Measurements from ENCODE around the gene LRRN4.

The LRRN4 gene

DNA sequence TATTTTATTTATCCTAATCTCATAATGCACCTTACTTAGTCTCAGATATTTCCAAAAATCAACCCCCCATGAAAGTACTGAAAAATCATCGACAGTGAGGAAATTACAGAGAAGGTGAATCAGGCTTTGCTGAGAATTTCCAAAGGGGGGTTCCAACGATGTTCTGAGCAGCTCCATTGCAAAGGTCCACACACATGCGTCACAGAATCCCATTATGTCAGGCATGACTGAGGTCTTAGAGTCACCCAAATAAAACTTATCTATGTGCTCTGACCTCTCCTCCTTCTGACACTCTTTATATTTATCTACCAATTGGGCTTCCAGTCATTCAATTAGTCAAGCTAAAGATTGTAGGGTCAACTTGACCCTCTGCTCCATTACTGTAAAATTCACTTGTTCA, 12.7 kb upstream of the LRRN4 start:
- DNase-seq (ENCODE audit: low read depth): no peak
- TF ChIP-seq, protein P1, sequence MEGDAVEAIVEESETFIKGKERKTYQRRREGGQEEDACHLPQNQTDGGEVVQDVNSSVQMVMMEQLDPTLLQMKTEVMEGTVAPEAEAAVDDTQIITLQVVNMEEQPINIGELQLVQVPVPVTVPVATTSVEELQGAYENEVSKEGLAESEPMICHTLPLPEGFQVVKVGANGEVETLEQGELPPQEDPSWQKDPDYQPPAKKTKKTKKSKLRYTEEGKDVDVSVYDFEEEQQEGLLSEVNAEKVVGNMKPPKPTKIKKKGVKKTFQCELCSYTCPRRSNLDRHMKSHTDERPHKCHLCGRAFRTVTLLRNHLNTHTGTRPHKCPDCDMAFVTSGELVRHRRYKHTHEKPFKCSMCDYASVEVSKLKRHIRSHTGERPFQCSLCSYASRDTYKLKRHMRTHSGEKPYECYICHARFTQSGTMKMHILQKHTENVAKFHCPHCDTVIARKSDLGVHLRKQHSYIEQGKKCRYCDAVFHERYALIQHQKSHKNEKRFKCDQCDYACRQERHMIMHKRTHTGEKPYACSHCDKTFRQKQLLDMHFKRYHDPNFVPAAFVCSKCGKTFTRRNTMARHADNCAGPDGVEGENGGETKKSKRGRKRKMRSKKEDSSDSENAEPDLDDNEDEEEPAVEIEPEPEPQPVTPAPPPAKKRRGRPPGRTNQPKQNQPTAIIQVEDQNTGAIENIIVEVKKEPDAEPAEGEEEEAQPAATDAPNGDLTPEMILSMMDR (IDR thresholded peaks at IDR 0.05; ENCODE audit: insufficient read depth, low read depth, low read length, missing control alignments): no peak
- no peak overlapping the region for H3K4me3 ChIP-seq (ENCODE audit: low read length)

DNA sequence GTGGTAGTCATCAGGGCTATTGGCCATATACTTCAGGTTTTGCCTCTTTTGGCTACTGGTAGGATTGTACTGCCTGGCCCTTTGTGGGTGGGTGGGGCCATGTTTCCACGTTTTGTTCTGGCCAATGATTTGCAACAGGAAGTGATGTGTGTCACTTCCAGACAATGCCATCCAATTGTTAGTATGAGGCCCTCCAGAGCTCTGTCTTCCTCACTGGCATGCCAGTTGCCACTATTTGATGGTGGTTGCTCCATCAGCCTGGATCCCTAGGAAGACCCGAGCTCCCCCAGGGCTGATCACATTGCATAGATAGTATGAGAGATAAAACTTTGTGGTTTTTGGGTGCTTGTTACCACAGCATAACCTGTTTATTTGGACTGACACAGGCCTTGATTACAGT, 7.7 kb upstream of the LRRN4 start:
- H3K4me3 ChIP-seq (ENCODE audit: low read length): no peak overlapping the region
- no peak for DNase-seq (ENCODE audit: low read depth)
- TF ChIP-seq, protein P1 (IDR thresholded peaks at IDR 0.05; ENCODE audit: insufficient read depth, low read depth, low read length, missing control alignments): no peak

DNA sequence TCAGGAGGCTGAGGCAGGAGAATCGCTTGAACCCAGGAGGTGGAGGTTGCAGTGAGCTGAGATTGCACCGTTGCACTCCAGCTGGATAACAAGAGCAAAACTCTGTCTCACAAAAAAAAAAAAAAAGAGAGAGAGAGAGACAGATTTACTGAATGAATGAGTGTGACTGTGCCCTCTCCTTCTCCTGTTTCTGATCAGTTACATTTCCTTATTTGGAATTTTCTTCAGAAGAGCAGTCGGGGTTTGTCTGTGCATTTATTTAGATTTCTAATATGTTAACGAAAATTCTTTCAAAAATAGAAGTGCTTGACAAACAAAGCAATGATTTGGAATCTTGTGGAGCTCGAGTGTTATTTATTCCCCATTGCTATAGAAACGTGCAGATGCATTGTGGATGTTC, 6.4 kb upstream of the LRRN4 start:
- TF ChIP-seq, protein P1 (IDR thresholded peaks at IDR 0.05; ENCODE audit: insufficient read depth, low read depth, low read length, missing control alignments): no peak
- H3K4me3 ChIP-seq (ENCODE audit: low read length): no peak overlapping the region
- no peak for DNase-seq (ENCODE audit: low read depth)

DNA sequence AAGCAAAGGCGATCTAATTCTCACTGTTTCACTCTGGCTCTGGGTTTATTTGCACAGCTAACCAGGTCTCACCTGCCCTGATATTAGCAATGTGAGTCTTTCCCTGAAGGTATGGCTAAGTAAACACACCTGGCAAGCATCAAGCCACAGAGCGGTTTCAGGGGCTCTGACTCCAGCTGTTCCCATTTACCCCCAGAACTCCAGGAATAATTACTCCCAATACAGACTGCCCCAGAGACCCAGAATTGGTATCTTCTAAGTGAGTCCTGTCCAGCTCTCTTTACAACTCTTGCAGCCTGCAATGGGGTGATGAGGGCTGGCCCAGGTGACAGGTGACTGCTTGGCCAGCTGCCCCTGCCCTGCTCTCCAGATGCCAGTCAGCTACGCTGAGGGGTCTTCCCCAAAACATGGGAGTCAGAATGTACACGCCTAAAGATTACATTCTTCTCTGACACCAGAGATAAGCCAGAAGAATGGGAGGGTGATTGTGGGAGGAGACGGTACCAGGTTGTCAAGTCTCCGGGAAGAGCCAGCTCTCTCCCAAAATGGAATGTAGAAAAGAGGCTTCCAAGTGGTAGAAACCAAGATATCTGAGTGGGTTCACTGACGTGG, 4.9 kb upstream of the LRRN4 start:
- no peak for DNase-seq (ENCODE audit: low read depth)
- H3K4me3 ChIP-seq (ENCODE audit: low read length): no peak overlapping the region
- TF ChIP-seq, protein P1 (IDR thresholded peaks at IDR 0.05; ENCODE audit: insufficient read depth, low read depth, low read length, missing control alignments): no peak

DNA sequence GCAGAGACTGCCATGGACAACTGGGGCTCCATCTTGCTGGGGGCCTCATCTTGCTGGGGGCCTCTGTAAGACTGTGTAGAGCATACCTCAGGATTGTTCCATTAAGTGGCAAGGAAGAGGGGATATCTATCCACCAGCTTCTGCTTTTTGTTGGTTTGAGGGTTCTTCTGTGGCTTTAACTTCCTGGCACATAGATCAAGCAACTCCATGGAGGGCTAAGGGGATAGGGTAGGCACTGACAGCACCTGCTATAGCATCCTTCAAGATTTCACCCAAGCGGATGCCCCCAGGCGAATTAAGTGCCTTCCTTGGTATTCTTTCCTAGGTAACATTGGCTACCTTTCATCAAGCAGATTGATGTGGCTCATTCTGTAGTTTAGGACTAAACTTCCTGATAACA, 3.8 kb upstream of the LRRN4 start:
- TF ChIP-seq, protein P1 (IDR thresholded peaks at IDR 0.05; ENCODE audit: insufficient read depth, low read depth, low read length, missing control alignments): no peak
- no peak for DNase-seq (ENCODE audit: low read depth)
- H3K4me3 ChIP-seq (ENCODE audit: low read length): no peak overlapping the region

DNA sequence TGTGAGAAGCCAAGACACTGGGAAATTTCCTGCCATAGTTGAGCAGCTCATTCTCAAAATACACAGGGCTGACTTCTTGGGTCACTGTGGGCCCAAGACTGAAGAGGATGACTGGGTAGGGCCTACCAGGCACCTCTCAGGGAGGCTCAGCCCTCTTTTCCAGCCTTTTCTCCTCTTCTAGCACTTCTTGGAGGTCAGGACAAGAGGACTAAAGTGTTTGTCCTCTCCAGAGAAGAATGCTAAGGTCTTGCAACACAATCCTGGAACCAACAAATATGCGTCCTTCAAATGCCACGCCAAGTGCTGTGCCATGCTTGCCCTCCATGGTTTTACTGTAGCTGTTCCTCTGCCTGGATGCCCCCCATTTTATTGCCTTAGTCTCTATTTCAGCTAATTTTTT, 3.3 kb upstream of the LRRN4 start:
- no peak for DNase-seq (ENCODE audit: low read depth)
- H3K4me3 ChIP-seq (ENCODE audit: low read length): no peak overlapping the region
- TF ChIP-seq, protein P1 (IDR thresholded peaks at IDR 0.05; ENCODE audit: insufficient read depth, low read depth, low read length, missing control alignments): no peak

DNA sequence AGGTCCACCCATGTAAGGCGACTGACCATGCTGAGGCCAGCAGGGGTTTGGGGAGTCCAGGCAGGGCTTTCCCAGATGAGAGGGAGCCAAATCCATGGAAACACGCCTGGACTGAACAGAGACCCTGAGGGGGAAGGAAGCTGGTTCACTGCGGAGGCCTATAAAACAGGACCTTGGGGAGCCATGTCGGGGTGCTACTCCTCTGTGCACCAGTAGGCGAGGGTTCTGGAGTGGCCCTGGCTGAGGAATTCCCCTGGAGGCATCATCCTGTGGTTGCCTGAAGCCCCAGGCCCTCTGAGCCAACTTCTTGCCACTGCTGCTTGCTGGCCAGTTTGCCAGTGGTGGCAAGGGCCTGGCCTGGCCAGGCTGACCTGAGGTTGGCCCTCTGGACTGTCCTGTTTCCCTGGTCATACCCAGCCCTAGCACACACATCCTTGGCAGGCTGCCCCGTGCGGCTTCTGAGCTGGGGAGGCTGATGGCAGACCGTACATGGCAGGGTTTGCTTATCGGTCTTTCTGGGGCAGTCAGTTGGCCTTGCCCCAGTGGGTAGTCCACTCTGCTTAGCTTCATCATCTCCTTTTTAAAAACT, 2.2 kb upstream of the LRRN4 start:
- no peak for DNase-seq (ENCODE audit: low read depth)
- no peak overlapping the region for H3K4me3 ChIP-seq (ENCODE audit: low read length)
- TF ChIP-seq, protein P1 (IDR thresholded peaks at IDR 0.05; ENCODE audit: insufficient read depth, low read depth, low read length, missing control alignments): no peak

All from epithelial cell of esophagus (primary cell).